H1 (cell line): ENCODE measurements around the gene TBCD. TPM values are rescaled to one million over a fixed set of nuclear protein-coding genes. Genes with fewer than 3 reads are reported as not detected.

Source experiments
- CTCF ChIA-PET: fragments of 300-600 bp; sonication (Branson Sonifier 250); formaldehyde crosslinking; loops from one replicate; lab custom pipeline; 2021; ENCODE audit not compliant: partially characterized antibody; lab: Charles Lee
- POLR2A ChIA-PET: fragments of 300-600 bp; sonication (Branson Sonifier 250); formaldehyde crosslinking; loops from one replicate; lab custom pipeline; 2021; ENCODE audit warnings: inconsistent platforms; ENCODE audit not compliant: partially characterized antibody; lab: Charles Lee
- DNase-seq, 2 experiments: peaks; one replicate each; pipeline versions ENCODE4 v3.0.0 to v3.0.0-alpha.2; 2010 to 2022; ENCODE audit warnings: low spot score in 2 of 2, low read depth in 1 of 2, mixed read lengths in 1 of 2
- FAIRE-seq: peaks from 2 replicates; lab custom pipeline; 2011; peaks lifted over from hg19 to GRCh38; lab: Jason Lieb, UNC
- H2AFZ ChIP-seq: 2 replicates; pipeline ENCODE4 v1.8.1; 2012; ENCODE audit warnings: low read length, inconsistent platforms
- H2AK5ac ChIP-seq: 2 replicates; pipeline ENCODE4 v1.6.1; 2013; ENCODE audit warnings: low read depth, low read length
- H2BK120ac ChIP-seq: replicated peaks from 2 replicates; pipeline ENCODE3; 2013; ENCODE audit warnings: low read depth, low read length, inconsistent platforms
- H2BK12ac ChIP-seq: 2 replicates; pipeline ENCODE4 v1.6.1; 2013; ENCODE audit warnings: low read depth, low read length
- H2BK15ac ChIP-seq: 2 replicates; pipeline ENCODE4 v1.6.1; 2013; ENCODE audit warnings: low read length
- H2BK20ac ChIP-seq: 2 replicates; pipeline ENCODE4 v1.6.1; 2013; ENCODE audit warnings: low read length
- H2BK5ac ChIP-seq: 2 replicates; pipeline ENCODE4 v1.6.1; 2013; ENCODE audit warnings: low read depth, low read length
- H3K14ac ChIP-seq: 2 replicates; pipeline ENCODE4 v1.6.1; 2013; ENCODE audit warnings: inconsistent platforms; ENCODE audit not compliant: insufficient read length
- H3K18ac ChIP-seq: 2 replicates; pipeline ENCODE4 v1.6.1; 2013; ENCODE audit warnings: low read length; ENCODE audit errors: extremely low read depth
- H3K23ac ChIP-seq: 2 replicates; pipeline ENCODE4 v1.6.1; 2013; ENCODE audit warnings: inconsistent platforms; ENCODE audit not compliant: insufficient read length
- H3K23me2 ChIP-seq: 2 replicates; pipeline ENCODE4 v1.6.1; 2013; ENCODE audit warnings: low read depth, low read length
- H3K27ac ChIP-seq: 2 replicates; pipeline ENCODE4 v1.6.1; 2011; ENCODE audit warnings: low read depth, low read length, inconsistent platforms
- H3K27me3 ChIP-seq, 4 experiments: replicated peaks in 1 of 4; 1 replicate in 1 of 4; 2 replicates in 3 of 4; pipeline versions ENCODE4 v1.6.1 to v1.8.1; 2011 to 2013; ENCODE audit warnings: low read length in 3 of 4, mild to moderate bottlenecking in 3 of 4, inconsistent platforms in 2 of 4, mixed read lengths in 2 of 4, moderate library complexity in 1 of 4; ENCODE audit not compliant: control insufficient read depth in 3 of 4, insufficient read depth in 3 of 4; ENCODE audit errors: extremely low read depth in 1 of 4
- H3K36me3 ChIP-seq, 4 experiments: 2 replicates each; pipeline versions ENCODE4 v1.6.1 to v1.8.1; 2011 to 2013; ENCODE audit warnings: mild to moderate bottlenecking in 4 of 4, low read length in 3 of 4, moderate library complexity in 2 of 4, control low read depth in 1 of 4, inconsistent platforms in 1 of 4; ENCODE audit not compliant: insufficient read depth in 4 of 4, control insufficient read depth in 2 of 4
- H3K4ac ChIP-seq: replicated peaks from 2 replicates; pipeline ENCODE3; 2013; ENCODE audit warnings: low read length, low read depth, mixed read lengths, inconsistent platforms; ENCODE audit not compliant: insufficient read length
- H3K4me1 ChIP-seq, 4 experiments: replicated peaks in 1 of 4; 1 replicate in 1 of 4; 2 replicates in 3 of 4; pipeline versions ENCODE4 v1.6.1 to v1.8.1; 2011 to 2013; ENCODE audit warnings: low read length in 3 of 4, inconsistent platforms in 2 of 4, mixed read lengths in 1 of 4; ENCODE audit not compliant: insufficient read depth in 4 of 4, control insufficient read depth in 3 of 4
- H3K4me2 ChIP-seq, 2 experiments: 2 replicates each; pipeline versions ENCODE4 v1.6.1 to v1.8.1; 2011 to 2013; ENCODE audit warnings: low read depth in 2 of 2, low read length in 2 of 2, control low read depth in 1 of 2, inconsistent platforms in 1 of 2, mild to moderate bottlenecking in 1 of 2; ENCODE audit not compliant: insufficient read depth in 1 of 2
- H3K4me3 ChIP-seq, 4 experiments: fragments of 200-600, 300-600 bp in 1 of 4; sonication (generic), shearing (Covaris generic), sonication (Bioruptor Twin) in 1 of 4; 2 replicates each; pipeline versions ENCODE4 v1.5.1 to v1.8.1; 2011 to 2016; ENCODE audit warnings: low read length in 4 of 4, low read depth in 3 of 4, control low read depth in 2 of 4, inconsistent platforms in 2 of 4, mild to moderate bottlenecking in 2 of 4, mixed read lengths in 1 of 4, moderate library complexity in 1 of 4; ENCODE audit not compliant: insufficient read depth in 2 of 4; ENCODE audit errors: extremely low read depth in 1 of 4
- H3K56ac ChIP-seq: replicated peaks from 2 replicates; pipeline ENCODE3; 2013; ENCODE audit warnings: low read depth, mild to moderate bottlenecking, mixed read lengths, low read length, inconsistent platforms; ENCODE audit not compliant: insufficient read length
- H3K79me1 ChIP-seq: 2 replicates; pipeline ENCODE4 v1.6.1; 2013; ENCODE audit warnings: low read depth, low read length, control low read depth
- H3K79me2 ChIP-seq, 2 experiments: 2 replicates each; pipeline versions ENCODE4 v1.6.1 to v1.8.1; 2012 to 2013; ENCODE audit warnings: low read length in 2 of 2, mild to moderate bottlenecking in 2 of 2, inconsistent platforms in 1 of 2; ENCODE audit not compliant: insufficient read depth in 2 of 2, control insufficient read depth in 1 of 2
- H3K9ac ChIP-seq, 4 experiments: replicated peaks in 1 of 4; 1 replicate in 1 of 4; 2 replicates in 3 of 4; pipeline versions ENCODE4 v1.6.1 to v1.8.1; 2011 to 2013; ENCODE audit warnings: low read depth in 3 of 4, low read length in 3 of 4, control low read depth in 2 of 4, mild to moderate bottlenecking in 2 of 4, moderate library complexity in 2 of 4, inconsistent platforms in 1 of 4; ENCODE audit errors: extremely low read depth in 1 of 4
- H3K9me3 ChIP-seq, 2 experiments: 2 replicates each; pipeline versions ENCODE4 v1.6.1 to v1.8.1; 2012 to 2013; ENCODE audit warnings: mild to moderate bottlenecking in 2 of 2, moderate library complexity in 2 of 2, control low read depth in 1 of 2, inconsistent platforms in 1 of 2, low read depth in 1 of 2, low read length in 1 of 2, mixed read lengths in 1 of 2; ENCODE audit not compliant: insufficient read depth in 2 of 2
- H4K20me1 ChIP-seq, 2 experiments: replicated peaks in 1 of 2; 2 replicates each; pipeline versions ENCODE3 to v1.8.1; 2011 to 2013; ENCODE audit warnings: inconsistent platforms in 2 of 2, low read length in 2 of 2, mild to moderate bottlenecking in 1 of 2; ENCODE audit not compliant: insufficient read depth in 2 of 2, control insufficient read depth in 1 of 2
- H4K5ac ChIP-seq: 2 replicates; pipeline ENCODE4 v1.6.1; 2013; ENCODE audit warnings: low read length, low read depth, mixed read lengths, inconsistent platforms; ENCODE audit not compliant: insufficient read length
- H4K8ac ChIP-seq: 2 replicates; pipeline ENCODE4 v1.8.0; 2013; ENCODE audit warnings: mild to moderate bottlenecking, moderate library complexity, low read length, inconsistent platforms; ENCODE audit not compliant: insufficient read depth; ENCODE audit errors: extremely low read depth
- H4K91ac ChIP-seq: replicated peaks from 2 replicates; pipeline ENCODE3; 2013; ENCODE audit warnings: low read length, mixed read lengths, inconsistent platforms; ENCODE audit not compliant: insufficient read length
- BACH1 ChIP-seq: IDR thresholded peaks from 2 replicates; pipeline ENCODE4 v1.6.1; 2012; ENCODE audit warnings: low read length, improper control_type of control experiment
- CHD1 ChIP-seq: IDR thresholded peaks from 2 replicates; pipeline ENCODE4 v1.6.1; 2012; ENCODE audit warnings: low read depth, low read length, improper control_type of control experiment
- CHD2 ChIP-seq: IDR thresholded peaks from 2 replicates; pipeline ENCODE4 v1.6.1; 2012; ENCODE audit warnings: low read length, improper control_type of control experiment
- GABPA ChIP-seq: IDR thresholded peaks from 2 replicates; pipeline ENCODE4 v1.6.1; 2011; ENCODE audit warnings: mild to moderate bottlenecking, low read length, moderate library complexity, borderline replicate concordance; ENCODE audit not compliant: insufficient read depth
- GTF2F1 ChIP-seq: IDR thresholded peaks from 2 replicates; pipeline ENCODE4 v1.6.1; 2012; ENCODE audit warnings: low read depth, low read length, improper control_type of control experiment, borderline replicate concordance
- PHF8 ChIP-seq: fragments of 200-600 bp; sonication (generic); conservative IDR thresholded peaks from 2 replicates; pipeline ENCODE4 v1.7.1; 2012; ENCODE audit warnings: low read depth, mild to moderate bottlenecking, inconsistent platforms, low read length, moderate library complexity
- POLR2AphosphoS5 ChIP-seq: IDR thresholded peaks from 2 replicates; pipeline ENCODE4 v1.6.1; 2011; ENCODE audit warnings: low read depth, low read length
- SAP30 ChIP-seq: fragments of 300-600 bp; sonication (generic); IDR thresholded peaks from 2 replicates; pipeline ENCODE4 v1.7.1; 2012; ENCODE audit warnings: low read length, moderate library complexity, mild to moderate bottlenecking, inconsistent platforms; ENCODE audit not compliant: insufficient read depth, insufficient replicate concordance
- ZNF274 ChIP-seq: IDR thresholded peaks from 2 replicates; pipeline ENCODE4 v1.7.0; 2012; ENCODE audit warnings: low read length, borderline replicate concordance; ENCODE audit errors: extremely low read depth
- WGBS, 2 experiments: shearing (Covaris generic) in 1 of 2; methylation state at CpG; one replicate each; pipeline versions ENCODE4 v1.1.6 to v1.1.7; 2013 to 2015; ENCODE audit warnings: low lambda C conversion rate in 2 of 2, mixed read lengths in 2 of 2, inconsistent platforms in 1 of 2, low coverage in 1 of 2, missing lambda C conversion rate in 1 of 2; ENCODE audit not compliant: insufficient replicate concordance in 2 of 2, insufficient coverage in 1 of 2, insufficient read length in 1 of 2; ENCODE audit errors: extremely low coverage in 1 of 2, missing lambda C conversion rate in 1 of 2; 5-methylcytosine and 5-hydroxymethylcytosine counted together
- polyA plus RNA-seq, 7 experiments: library from polyadenylated mRNA; depleted of rRNA in 3 of 7; stranded (reverse) in 5 of 7; unstranded in 2 of 7; fragments of >200 nt in 5 of 7; fragments of 200-250 nt in 2 of 7; gene quantifications; 1 replicate in 5 of 7; 2 replicates in 1 of 7; 4 replicates in 1 of 7; pipeline versions ENCODE4 v1.2.1 to v1.2.3, GENCODE V29; 2011 to 2013; ENCODE audit warnings: missing spikeins in 2 of 7, mixed read lengths in 2 of 7
- total RNA-seq: library from RNA; stranded (reverse); fragmentation: NEBNext Ultra II Directional; extraction: Animal tissue kit (Norgen Biotek cat#: 25700); gene quantifications from 2 replicates; pipeline ENCODE4 v1.2.1, GENCODE V29; 2021
- TF ChIP-seq, protein P1 (sequence below): IDR thresholded peaks from 2 replicates; pipeline ENCODE4 v1.6.1; 2012; ENCODE audit warnings: inconsistent platforms
- TF ChIP-seq, protein P2 (sequence below): IDR thresholded peaks from 2 replicates; pipeline ENCODE4 v1.6.1; 2012; ENCODE audit warnings: inconsistent platforms

Gene TBCD
- total and polyA plus RNA-seq, 2 of the 8 experiments (the other 6 are each of a cell fraction or from before 2014, with no cell fraction given) = 118 to 162 TPM

GRCh38 chr17:82875407-82875856 lies 123.6 kb downstream of the TBCD start:
- FAIRE-seq = no peak
- POLR2A ChIA-PET = no interaction called here
- Histone ChIP-seq H3K4ac (peak overlapping the region; percentile 75), H3K27me3 (no peaks in the 10 kb centered on the region), H2BK5ac (peak overlapping the region; percentile 5; the same call in 1 of the 2 replicates), H3K23me2 (no peaks in the 10 kb centered on the region), H3K79me1 (peaks cover 17% of the 10 kb centered on the region), H2BK120ac (no peak overlapping the region), H4K20me1 (peaks cover 4 to 10% of the 10 kb centered on the region in 2 experiments), H2BK20ac (no peak overlapping the region), H3K27ac (no peak overlapping the region), H3K79me2 (peaks cover 0 to 20% of the 10 kb centered on the region in 2 experiments; a peak in 2 of 4 replicates), H3K4me1 (peaks cover 0 to 8% (median 2%) of the 10 kb centered on the region in 4 experiments; a peak in 5 of 7 replicates), H2BK15ac (no peak overlapping the region), H3K56ac (no peak overlapping the region), H3K23ac (no peak overlapping the region), H3K9ac (peak overlapping the region in 1 of 4 experiments; percentile 69; a peak in 1 of 7 replicates), H2AK5ac (no peak overlapping the region), H3K14ac (no peak overlapping the region), H3K36me3 (peaks cover 0 to 13% (median 9%) of the 10 kb centered on the region in 4 experiments; a peak in 5 of 8 replicates), H4K8ac (peak overlapping the region; percentile 72; the same call in 1 of the 2 replicates), H4K5ac (no peak overlapping the region), H3K9me3 (no peaks in the 10 kb centered on the region), H3K4me2 (peak overlapping the region in 1 of 2 experiments; percentile 4; a peak in 1 of 4 replicates), H2BK12ac (no peak overlapping the region), H4K91ac (no peak overlapping the region), H2AFZ (no peak overlapping the region), H3K18ac (no peak overlapping the region), H3K4me3 (no peak overlapping the region)
- 77% methylated on average over 17 of the region's 19 CpGs; no CpG with 5 or more reads in 1 of the 2 experiments for WGBS, 2 experiments
- DNase-seq = peak; percentile 25 to 71
- CTCF ChIA-PET = interaction anchor here (0.8 to 3.4 kb wide), 15 partner anchors 8 to 94 kb away, joined by 3 to 18 read pairs (median 3); no protein-coding TSS in a partner anchor
- TF ChIP-seq PHF8 = no peak
- peak; percentile 71; the same call in 1 of the 2 replicates for TF ChIP-seq GABPA
- TF ChIP-seq SAP30 = no peak
- TF ChIP-seq CHD2 = no peak
- TF ChIP-seq CHD1 = no peak
- TF ChIP-seq, protein P1, sequence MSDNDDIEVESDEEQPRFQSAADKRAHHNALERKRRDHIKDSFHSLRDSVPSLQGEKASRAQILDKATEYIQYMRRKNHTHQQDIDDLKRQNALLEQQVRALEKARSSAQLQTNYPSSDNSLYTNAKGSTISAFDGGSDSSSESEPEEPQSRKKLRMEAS = 0 out of 2 replicates have a peak, but pooled peaks have one; percentile 15
- no peak for TF ChIP-seq GTF2F1
- TF ChIP-seq POLR2AphosphoS5 = no peak
- TF ChIP-seq ZNF274 = no peak
- no peak for TF ChIP-seq BACH1
- TF ChIP-seq, protein P2, sequence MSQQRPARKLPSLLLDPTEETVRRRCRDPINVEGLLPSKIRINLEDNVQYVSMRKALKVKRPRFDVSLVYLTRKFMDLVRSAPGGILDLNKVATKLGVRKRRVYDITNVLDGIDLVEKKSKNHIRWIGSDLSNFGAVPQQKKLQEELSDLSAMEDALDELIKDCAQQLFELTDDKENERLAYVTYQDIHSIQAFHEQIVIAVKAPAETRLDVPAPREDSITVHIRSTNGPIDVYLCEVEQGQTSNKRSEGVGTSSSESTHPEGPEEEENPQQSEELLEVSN = no peak
